Adipose tissue (tissue), 3 donors: Measurements from ENCODE around the gene PGBD5. TPM values are rescaled to one million over a fixed set of nuclear protein-coding genes. Genes with fewer than 3 reads are reported as not detected.

Source experiments
- H3K27ac ChIP-seq: one replicate; pipeline ENCODE4 v1.5.1; 2013; ENCODE audit warnings: low read depth, low read length
- WGBS, 3 donors: extraction: QIAGEN DNeasy Blood & Tissue Kit; methylation state at CpG; one replicate each; pipeline ENCODE4 v1.1.7; 2013; 5-methylcytosine and 5-hydroxymethylcytosine counted together
- polyA plus RNA-seq, 3 donors: library from polyadenylated mRNA; stranded (reverse); fragments of 200-250 nt; gene quantifications; one replicate each; pipeline ENCODE4 v1.2.3, GENCODE V29; 2013
- donor health status: healthy with polysubstance abuse.
- donor health status: Bipolar disorder and iron deficiency.
- donor health status: healthy.

The PGBD5 gene
- polyA plus RNA-seq, 3 donors, result 0.48 to 15.7 TPM; not detected in 1

DNA sequence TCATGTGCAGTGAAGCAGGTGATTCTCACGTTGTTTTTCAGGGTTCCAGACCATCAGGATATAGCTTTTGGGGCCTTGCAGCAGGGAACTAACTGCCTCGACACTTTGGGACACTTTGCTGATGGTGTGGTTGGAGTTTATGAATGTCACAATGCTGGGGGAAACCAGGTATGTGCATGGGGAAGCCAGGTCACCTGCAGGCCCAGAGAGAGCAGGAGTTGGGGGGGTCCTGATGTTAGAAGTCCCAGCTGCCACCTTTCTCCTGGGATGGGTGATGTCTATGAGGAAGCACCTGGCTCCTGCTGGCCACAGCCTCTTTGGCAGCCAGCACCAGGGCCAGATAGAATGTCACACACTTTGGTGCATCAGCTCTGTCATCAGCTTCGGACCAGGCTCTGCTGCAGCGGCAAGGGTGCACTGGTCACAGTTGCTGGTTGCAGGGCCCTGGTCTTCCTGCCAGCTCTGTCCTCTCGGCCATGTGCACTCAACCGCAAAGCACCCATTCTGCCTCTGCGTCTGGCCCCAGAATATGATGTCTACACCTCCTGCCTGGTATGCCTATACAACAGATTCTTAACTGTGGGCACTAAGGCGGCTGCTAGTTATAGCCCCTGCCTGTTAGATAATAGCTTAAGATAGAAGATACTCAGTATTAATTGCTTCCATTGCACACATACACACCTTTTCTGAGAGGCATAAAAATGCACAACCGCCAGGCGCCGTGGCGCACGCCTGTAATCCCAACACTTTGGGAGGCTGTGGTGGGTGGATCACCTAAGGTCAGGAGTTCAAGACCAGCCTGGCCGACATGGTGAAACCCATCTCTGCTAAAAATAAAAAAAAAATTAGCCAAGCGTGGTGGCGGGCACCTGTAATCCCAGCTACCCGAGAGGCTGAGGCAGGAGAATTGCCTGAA lies 160.7 kb downstream of the PGBD5 start:
- WGBS, 3 donors, result 94 to 97% (median 95%) methylated on average over 17 of the region's 17 CpGs
- H3K27ac ChIP-seq, result no peak overlapping the region

Other genes with a start within 250 kb of the PGBD5 start
- gene COG2, start 216.1 kb upstream of the PGBD5 start, polyA plus RNA-seq, result 10 to 100 TPM in 2 of 3 donors, 1 to 10 TPM in 1; 9.9 to 11.6 (median 10.2) TPM